ENCODE data around the gene SOST.
A peak's percentile ranks its signal among the peaks of the same experiment; 100 is the strongest.

SOST gene

GRCh38 chr17:43718544-43718943 is 40.0 kb downstream of the SOST start:
- Histone ChIP-seq H3K9me3 (ENCODE audit: low read length) (no peaks in the 10 kb centered on the region), H3K4me3 (ENCODE audit: low read depth in 1 of 2, low read length in 2 of 2) (no peak overlapping the region), H3K9ac (ENCODE audit: low read length) (no peak overlapping the region), H3K27me3 (ENCODE audit: control insufficient read depth in 1 of 2, insufficient read depth in 2 of 2, low read length in 2 of 2) (peaks cover 0 to 11% of the 10 kb centered on the region in 2 donors), H3K4me1 (ENCODE audit: insufficient read depth, low read length) (peaks cover 8% of the 10 kb centered on the region), H3K36me3 (ENCODE audit: insufficient read depth, low read length) (no peaks in the 10 kb centered on the region), H3K27ac (ENCODE audit: low read depth, low read length) (no peak overlapping the region)

- Histone ChIP-seq H3K36me3 (ENCODE audit: insufficient read depth, low read length) (no peaks in the 10 kb centered on the region), H3K4me1 (ENCODE audit: insufficient read depth, low read length) (peaks cover 14% of the 10 kb centered on the region), H3K27me3 (ENCODE audit: control insufficient read depth in 1 of 2, insufficient read depth in 2 of 2, low read length in 2 of 2) (peaks cover 0 to 14% of the 10 kb centered on the region in 2 donors), H3K4me3 (ENCODE audit: low read depth in 1 of 2, low read length in 2 of 2) (no peak overlapping the region), H3K9ac (ENCODE audit: low read length) (no peak overlapping the region), H3K27ac (ENCODE audit: low read depth, low read length) (no peak overlapping the region), H3K9me3 (ENCODE audit: low read length) (no peaks in the 10 kb centered on the region)
Measured at GRCh38 chr17:43717913-43718312, 40.7 kb downstream of the SOST start.

- H3K36me3 ChIP-seq (ENCODE audit: insufficient read depth, low read length) = no peaks in the 10 kb centered on the region
- no peak overlapping the region for H3K27ac ChIP-seq (ENCODE audit: low read depth, low read length)
- peaks cover 10 to 36% of the 10 kb centered on the region in 2 donors for H3K27me3 ChIP-seq (ENCODE audit: control insufficient read depth in 1 of 2, insufficient read depth in 2 of 2, low read length in 2 of 2)
- no peak overlapping the region for H3K4me3 ChIP-seq (ENCODE audit: low read depth in 1 of 2, low read length in 2 of 2)
- no peak overlapping the region for H3K9ac ChIP-seq (ENCODE audit: low read length)
- H3K9me3 ChIP-seq (ENCODE audit: low read length) = no peaks in the 10 kb centered on the region
- H3K4me1 ChIP-seq (ENCODE audit: insufficient read depth, low read length) = peaks cover 10% of the 10 kb centered on the region
Measured at GRCh38 chr17:43714465-43715149, 44.0 kb downstream of the SOST start.

GRCh38 chr17:43713494-43714162 is 45.0 kb downstream of the SOST start:
- no peak overlapping the region for H3K9ac ChIP-seq (ENCODE audit: low read length)
- no peaks in the 10 kb centered on the region for H3K9me3 ChIP-seq (ENCODE audit: low read length)
- H3K27me3 ChIP-seq (ENCODE audit: control insufficient read depth in 1 of 2, insufficient read depth in 2 of 2, low read length in 2 of 2) = peaks cover 10 to 36% of the 10 kb centered on the region in 2 donors
- peaks cover 10% of the 10 kb centered on the region for H3K4me1 ChIP-seq (ENCODE audit: insufficient read depth, low read length)
- H3K4me3 ChIP-seq (ENCODE audit: low read depth in 1 of 2, low read length in 2 of 2) = peak overlapping the region; percentile 14 to 43
- peak overlapping the region; percentile 47 for H3K27ac ChIP-seq (ENCODE audit: low read depth, low read length)
- no peaks in the 10 kb centered on the region for H3K36me3 ChIP-seq (ENCODE audit: insufficient read depth, low read length)

- H3K4me1 ChIP-seq (ENCODE audit: insufficient read depth, low read length) = peaks cover 10% of the 10 kb centered on the region
- no peak overlapping the region for H3K27ac ChIP-seq (ENCODE audit: low read depth, low read length)
- peaks cover 10 to 37% of the 10 kb centered on the region in 2 donors for H3K27me3 ChIP-seq (ENCODE audit: control insufficient read depth in 1 of 2, insufficient read depth in 2 of 2, low read length in 2 of 2)
- no peak overlapping the region for H3K9ac ChIP-seq (ENCODE audit: low read length)
- no peak overlapping the region for H3K4me3 ChIP-seq (ENCODE audit: low read depth in 1 of 2, low read length in 2 of 2)
- no peaks in the 10 kb centered on the region for H3K36me3 ChIP-seq (ENCODE audit: insufficient read depth, low read length)
- H3K9me3 ChIP-seq (ENCODE audit: low read length) = no peaks in the 10 kb centered on the region
Measured at GRCh38 chr17:43712397-43712796, 46.2 kb downstream of the SOST start.

GRCh38 chr17:43710101-43710500 is 48.5 kb downstream of the SOST start:
- no peak overlapping the region for H3K9ac ChIP-seq (ENCODE audit: low read length)
- H3K4me3 ChIP-seq (ENCODE audit: low read depth in 1 of 2, low read length in 2 of 2) = no peak overlapping the region
- no peaks in the 10 kb centered on the region for H3K9me3 ChIP-seq (ENCODE audit: low read length)
- no peaks in the 10 kb centered on the region for H3K36me3 ChIP-seq (ENCODE audit: insufficient read depth, low read length)
- peaks cover 10 to 46% of the 10 kb centered on the region in 2 donors for H3K27me3 ChIP-seq (ENCODE audit: control insufficient read depth in 1 of 2, insufficient read depth in 2 of 2, low read length in 2 of 2)
- no peak overlapping the region for H3K27ac ChIP-seq (ENCODE audit: low read depth, low read length)
- H3K4me1 ChIP-seq (ENCODE audit: insufficient read depth, low read length) = peaks cover 10% of the 10 kb centered on the region

GRCh38 chr17:43709210-43709609 is 49.4 kb downstream of the SOST start:
- Histone ChIP-seq H3K27ac (ENCODE audit: low read depth, low read length) (no peak overlapping the region), H3K9ac (ENCODE audit: low read length) (no peak overlapping the region), H3K4me1 (ENCODE audit: insufficient read depth, low read length) (peaks cover 10% of the 10 kb centered on the region), H3K9me3 (ENCODE audit: low read length) (no peaks in the 10 kb centered on the region), H3K27me3 (ENCODE audit: control insufficient read depth in 1 of 2, insufficient read depth in 2 of 2, low read length in 2 of 2) (peaks cover 10 to 42% of the 10 kb centered on the region in 2 donors), H3K36me3 (ENCODE audit: insufficient read depth, low read length) (no peaks in the 10 kb centered on the region), H3K4me3 (ENCODE audit: low read depth in 1 of 2, low read length in 2 of 2) (no peak overlapping the region)

GRCh38 chr17:43707184-43707583 is 51.4 kb downstream of the SOST start:
- Histone ChIP-seq H3K4me1 (ENCODE audit: insufficient read depth, low read length) (no peaks in the 10 kb centered on the region), H3K4me3 (ENCODE audit: low read depth in 1 of 2, low read length in 2 of 2) (no peak overlapping the region), H3K27me3 (ENCODE audit: control insufficient read depth in 1 of 2, insufficient read depth in 2 of 2, low read length in 2 of 2) (peaks cover 10 to 26% of the 10 kb centered on the region in 2 donors), H3K36me3 (ENCODE audit: insufficient read depth, low read length) (no peaks in the 10 kb centered on the region), H3K9me3 (ENCODE audit: low read length) (no peaks in the 10 kb centered on the region), H3K9ac (ENCODE audit: low read length) (no peak overlapping the region), H3K27ac (ENCODE audit: low read depth, low read length) (no peak overlapping the region)

- H3K27ac ChIP-seq (ENCODE audit: low read depth, low read length) = no peak overlapping the region
- H3K4me1 ChIP-seq (ENCODE audit: insufficient read depth, low read length) = no peaks in the 10 kb centered on the region
- no peak overlapping the region for H3K9ac ChIP-seq (ENCODE audit: low read length)
- H3K4me3 ChIP-seq (ENCODE audit: low read depth in 1 of 2, low read length in 2 of 2) = no peak overlapping the region
- H3K9me3 ChIP-seq (ENCODE audit: low read length) = no peaks in the 10 kb centered on the region
- peaks cover 5 to 17% of the 10 kb centered on the region in 2 donors for H3K27me3 ChIP-seq (ENCODE audit: control insufficient read depth in 1 of 2, insufficient read depth in 2 of 2, low read length in 2 of 2)
- H3K36me3 ChIP-seq (ENCODE audit: insufficient read depth, low read length) = no peaks in the 10 kb centered on the region
Measured at GRCh38 chr17:43706235-43706634, 52.4 kb downstream of the SOST start.

All from muscle layer of colon (tissue), 2 donors.